OCI-LY7 (cell line): ENCODE results near the gene TMED8. TPM values are rescaled to one million over a fixed set of nuclear protein-coding genes. Genes with fewer than 3 reads are reported as not detected.
"Not testable (repeated sequence)": the region's sequence is repeated elsewhere in the genome, so short reads cannot be mapped to it uniquely, and the experiment has no call there.

Experiments
- BruUV-seq: library from RNA; stranded (reverse); fragments of 400-500 nt; replicated peaks from 2 replicates; lab custom pipeline; 2021; lab: Mats Ljungman, UMichigan
- CTCF ChIA-PET: fragments of 300-600 bp; sonication (Branson Sonifier 250); formaldehyde crosslinking; loops from one replicate; lab custom pipeline; 2022; ENCODE audit warnings: antibody characterized with exemption; ENCODE audit not compliant: unreplicated experiment; lab: Charles Lee
- POLR2A ChIA-PET: fragments of 300-600 bp; sonication (Branson Sonifier 250); formaldehyde crosslinking; loops from one replicate; lab custom pipeline; 2022; ENCODE audit warnings: antibody characterized with exemption; lab: Charles Lee
- DNase-seq: peaks from one replicate; pipeline ENCODE4 v3.0.0-alpha.2; 2015; ENCODE audit warnings: low spot score
- H2AFZ ChIP-seq: fragments of 200-600 bp; sonication (generic), shearing (Covaris generic); 2 replicates; pipeline ENCODE4 v1.6.1; 2014; ENCODE audit warnings: mild to moderate bottlenecking, antibody characterized with exemption, low read length, moderate library complexity
- H3K27ac ChIP-seq: fragments of 200-600 bp; sonication (generic); 2 replicates; pipeline ENCODE4 v1.5.1; 2014; ENCODE audit warnings: mixed run types, low read depth, mild to moderate bottlenecking, moderate library complexity, low read length, inconsistent platforms; ENCODE audit not compliant: poor library complexity, severe bottlenecking
- H3K36me3 ChIP-seq: fragments of 200-600 bp; sonication (generic); 2 replicates; pipeline ENCODE4 v1.6.1; 2014; ENCODE audit warnings: mild to moderate bottlenecking, antibody characterized with exemption, low read length, moderate library complexity, mixed read lengths; ENCODE audit not compliant: insufficient read depth
- H3K4me1 ChIP-seq: fragments of 200-600 bp; sonication (generic); 2 replicates; pipeline ENCODE4 v1.5.1; 2014; ENCODE audit warnings: mild to moderate bottlenecking, low read length; ENCODE audit not compliant: insufficient read depth, poor library complexity, severe bottlenecking
- H3K4me2 ChIP-seq: fragments of 200-600 bp; sonication (generic); 2 replicates; pipeline ENCODE4 v1.6.1; 2014; ENCODE audit warnings: mild to moderate bottlenecking, low read length
- H3K4me3 ChIP-seq: fragments of 200-600 bp; sonication (generic); 2 replicates; pipeline ENCODE4 v1.5.1; 2014; ENCODE audit warnings: mild to moderate bottlenecking, low read depth, low read length; ENCODE audit not compliant: poor library complexity, severe bottlenecking
- H3K79me2 ChIP-seq: fragments of 200-600 bp; sonication (generic); 2 replicates; pipeline ENCODE4 v1.6.1; 2016; ENCODE audit warnings: low read depth, mild to moderate bottlenecking, low read length, moderate library complexity, mixed read lengths; ENCODE audit not compliant: insufficient read depth
- H3K9me2 ChIP-seq: fragments of 200-600 bp; sonication (generic); 2 replicates; pipeline ENCODE4 v1.6.1; 2016; ENCODE audit warnings: mild to moderate bottlenecking, low read length, mixed read lengths; ENCODE audit not compliant: insufficient read depth
- H3K9me3 ChIP-seq: fragments of 200-600 bp; sonication (generic); 2 replicates; pipeline ENCODE4 v1.6.1; 2014; ENCODE audit warnings: mild to moderate bottlenecking, mixed run types, low read length, mixed read lengths
- H4K20me1 ChIP-seq: fragments of 200-600 bp; sonication (generic); 2 replicates; pipeline ENCODE4 v1.6.1; 2014; ENCODE audit warnings: mild to moderate bottlenecking, antibody characterized with exemption, low read length, moderate library complexity, mixed read lengths; ENCODE audit not compliant: insufficient read depth
- EZH2phosphoT487 ChIP-seq: fragments of 200-600 bp; sonication (generic); IDR thresholded peaks from 2 replicates; pipeline ENCODE4 v1.6.1; 2018; ENCODE audit warnings: low read depth, borderline replicate concordance, mild to moderate bottlenecking, mixed run types, antibody characterized with exemption, low read length, moderate library complexity, mixed read lengths
- intact Hi-C: fragments of 100-400 bp; cut with micrococcal nuclease; formaldehyde crosslinking; loops from one replicate; pipeline ENCODE4 v1.10.0; 2022; ENCODE audit not compliant: unreplicated experiment
- total RNA-seq, 2 experiments: library from RNA; depleted of rRNA in 1 of 2; stranded (reverse); fragments of >200 nt in 1 of 2; shearing (Covaris generic) in 1 of 2; gene quantifications; 2 replicates each; pipeline ENCODE4 v1.2.3, GENCODE V29; 2014 to 2022
- TF ChIP-seq, protein P1 (sequence below): fragments of 200-600 bp; sonication (generic); conservative IDR thresholded peaks from 2 replicates; pipeline ENCODE4 v1.5.1; 2014; ENCODE audit warnings: mild to moderate bottlenecking, antibody characterized with exemption, low read length, moderate library complexity, mixed read lengths

The TMED8 gene
- total RNA-seq, 2 experiments from 2014 or later = 21.9 to 45.4 TPM

- TF ChIP-seq, protein P1, sequence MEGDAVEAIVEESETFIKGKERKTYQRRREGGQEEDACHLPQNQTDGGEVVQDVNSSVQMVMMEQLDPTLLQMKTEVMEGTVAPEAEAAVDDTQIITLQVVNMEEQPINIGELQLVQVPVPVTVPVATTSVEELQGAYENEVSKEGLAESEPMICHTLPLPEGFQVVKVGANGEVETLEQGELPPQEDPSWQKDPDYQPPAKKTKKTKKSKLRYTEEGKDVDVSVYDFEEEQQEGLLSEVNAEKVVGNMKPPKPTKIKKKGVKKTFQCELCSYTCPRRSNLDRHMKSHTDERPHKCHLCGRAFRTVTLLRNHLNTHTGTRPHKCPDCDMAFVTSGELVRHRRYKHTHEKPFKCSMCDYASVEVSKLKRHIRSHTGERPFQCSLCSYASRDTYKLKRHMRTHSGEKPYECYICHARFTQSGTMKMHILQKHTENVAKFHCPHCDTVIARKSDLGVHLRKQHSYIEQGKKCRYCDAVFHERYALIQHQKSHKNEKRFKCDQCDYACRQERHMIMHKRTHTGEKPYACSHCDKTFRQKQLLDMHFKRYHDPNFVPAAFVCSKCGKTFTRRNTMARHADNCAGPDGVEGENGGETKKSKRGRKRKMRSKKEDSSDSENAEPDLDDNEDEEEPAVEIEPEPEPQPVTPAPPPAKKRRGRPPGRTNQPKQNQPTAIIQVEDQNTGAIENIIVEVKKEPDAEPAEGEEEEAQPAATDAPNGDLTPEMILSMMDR = no peak
- no peak for TF ChIP-seq EZH2phosphoT487
- peaks cover 16% of the 10 kb centered on the region; the same call in 1 of the 2 replicates for H3K79me2 ChIP-seq
- H3K27ac ChIP-seq = no peak overlapping the region
- H2AFZ ChIP-seq = peak overlapping the region; percentile 66; the same call in 1 of the 2 replicates
- CTCF ChIA-PET = no interaction called here
- H3K4me2 ChIP-seq = peak overlapping the region; percentile 76
- POLR2A ChIA-PET = interaction anchor here (0.6 to 1.1 kb wide), 2 partner anchors 138 to 240 kb away, joined by 3 to 4 read pairs; partner anchors contain the start of gene TMEM63C
- BruUV-seq = no TSS peak
- no peaks in the 10 kb centered on the region for H3K9me3 ChIP-seq
- no peak for DNase-seq
- H3K36me3 ChIP-seq = no peaks in the 10 kb centered on the region
- H4K20me1 ChIP-seq = no peaks in the 10 kb centered on the region
- H3K4me1 ChIP-seq = peaks cover 25% of the 10 kb centered on the region
- intact Hi-C loops = no loop called here
- H3K9me2 ChIP-seq = no peaks in the 10 kb centered on the region
- H3K4me3 ChIP-seq = peak overlapping the region; percentile 81
Measured at GRCh38 chr14:77319422-77319821, 57.5 kb downstream of the TMED8 start.

DNA sequence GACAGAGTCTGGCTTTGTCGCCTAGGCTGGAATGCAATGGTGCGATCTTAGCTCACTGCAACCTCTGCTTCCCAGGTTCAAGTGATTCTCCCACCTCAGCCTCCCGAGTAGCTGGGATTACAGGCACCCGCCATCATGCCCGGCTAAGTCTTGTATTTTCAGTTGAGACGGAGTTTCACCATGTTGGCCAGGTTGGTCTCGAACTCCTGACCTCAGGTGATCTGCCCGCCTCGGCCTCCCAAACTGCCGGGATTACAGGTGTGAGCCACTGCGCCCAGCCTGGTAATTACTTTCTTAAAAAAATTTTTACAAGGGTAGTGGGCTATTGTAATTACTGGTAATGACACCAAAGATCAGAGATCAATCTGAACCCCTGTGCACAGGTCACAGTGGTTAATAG lies 58.1 kb downstream of the TMED8 start:
- H3K36me3 ChIP-seq, POLR2A ChIA-PET: not testable (repeated sequence)

GRCh38 chr14:77318006-77318553 lies 58.8 kb downstream of the TMED8 start:
- intact Hi-C loops = no loop called here
- Histone ChIP-seq H4K20me1 (no peaks in the 10 kb centered on the region), H2AFZ (no peak overlapping the region), H3K36me3 (no peaks in the 10 kb centered on the region), H3K27ac (no peak overlapping the region), H3K9me3 (no peaks in the 10 kb centered on the region), H3K4me1 (peaks cover 25% of the 10 kb centered on the region), H3K4me2 (no peak overlapping the region), H3K9me2 (no peaks in the 10 kb centered on the region), H3K79me2 (peaks cover 16% of the 10 kb centered on the region; the same call in 1 of the 2 replicates), H3K4me3 (no peak overlapping the region)
- ChIA-PET CTCF (no interaction called here), POLR2A (no interaction called here)
- DNase-seq = no peak
- BruUV-seq = no TSS peak
- TF ChIP-seq, protein P1 = no peak

More for the DNA sequence above, 58.1 kb downstream of the TMED8 start:
- BruUV-seq, CTCF ChIA-PET, H3K4me3 ChIP-seq, H3K27ac ChIP-seq, H3K4me2 ChIP-seq, H3K9me3 ChIP-seq, H4K20me1 ChIP-seq, intact Hi-C loops, H2AFZ ChIP-seq, H3K9me2 ChIP-seq, DNase-seq: not testable (repeated sequence)
- peaks cover 25% of the 10 kb centered on the region for H3K4me1 ChIP-seq
- H3K79me2 ChIP-seq = peaks cover 16% of the 10 kb centered on the region; the same call in 1 of the 2 replicates
